ENCODE data around the gene TTC16.

DNA sequence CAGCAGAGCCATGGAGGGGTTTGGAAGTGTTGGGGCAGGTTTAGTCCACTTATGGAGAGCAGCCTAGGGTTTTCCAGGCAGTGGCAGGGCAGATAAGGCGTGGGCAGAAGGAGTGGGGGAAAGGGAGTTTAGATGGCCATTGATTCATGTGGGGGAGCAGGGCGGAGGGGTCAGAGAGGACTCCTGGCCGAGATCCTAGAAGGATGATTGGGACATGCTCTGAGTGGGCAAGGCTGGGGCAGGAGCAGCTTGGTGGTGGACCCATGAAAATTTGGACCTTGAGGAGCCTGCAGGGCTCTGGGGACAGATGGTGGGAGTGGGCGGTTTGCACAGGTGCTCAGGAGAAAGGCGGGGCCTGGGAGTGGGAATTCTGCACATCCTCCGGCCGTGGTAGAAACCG lies 37.3 kb downstream of the TTC16 start:
- TF ChIP-seq, protein P1, sequence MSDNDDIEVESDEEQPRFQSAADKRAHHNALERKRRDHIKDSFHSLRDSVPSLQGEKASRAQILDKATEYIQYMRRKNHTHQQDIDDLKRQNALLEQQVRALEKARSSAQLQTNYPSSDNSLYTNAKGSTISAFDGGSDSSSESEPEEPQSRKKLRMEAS (CRISPR knock-in tag; IDR thresholded peaks at IDR 0.05), result no peak
- TF ChIP-seq, protein P2, sequence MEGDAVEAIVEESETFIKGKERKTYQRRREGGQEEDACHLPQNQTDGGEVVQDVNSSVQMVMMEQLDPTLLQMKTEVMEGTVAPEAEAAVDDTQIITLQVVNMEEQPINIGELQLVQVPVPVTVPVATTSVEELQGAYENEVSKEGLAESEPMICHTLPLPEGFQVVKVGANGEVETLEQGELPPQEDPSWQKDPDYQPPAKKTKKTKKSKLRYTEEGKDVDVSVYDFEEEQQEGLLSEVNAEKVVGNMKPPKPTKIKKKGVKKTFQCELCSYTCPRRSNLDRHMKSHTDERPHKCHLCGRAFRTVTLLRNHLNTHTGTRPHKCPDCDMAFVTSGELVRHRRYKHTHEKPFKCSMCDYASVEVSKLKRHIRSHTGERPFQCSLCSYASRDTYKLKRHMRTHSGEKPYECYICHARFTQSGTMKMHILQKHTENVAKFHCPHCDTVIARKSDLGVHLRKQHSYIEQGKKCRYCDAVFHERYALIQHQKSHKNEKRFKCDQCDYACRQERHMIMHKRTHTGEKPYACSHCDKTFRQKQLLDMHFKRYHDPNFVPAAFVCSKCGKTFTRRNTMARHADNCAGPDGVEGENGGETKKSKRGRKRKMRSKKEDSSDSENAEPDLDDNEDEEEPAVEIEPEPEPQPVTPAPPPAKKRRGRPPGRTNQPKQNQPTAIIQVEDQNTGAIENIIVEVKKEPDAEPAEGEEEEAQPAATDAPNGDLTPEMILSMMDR (IDR thresholded peaks at IDR 0.05), result no peak
- TF ChIP-seq FOXK1 (CRISPR knock-in tag; IDR thresholded peaks at IDR 0.05) (no peak), ELF4 (CRISPR knock-in tag; IDR thresholded peaks at IDR 0.05; ENCODE audit: low read depth) (no peak), SOX15 (CRISPR knock-in tag; IDR thresholded peaks at IDR 0.05) (no peak), SP1 (CRISPR knock-in tag; conservative IDR thresholded peaks at IDR 0.05) (no peak), CBFB (CRISPR knock-in tag; IDR thresholded peaks at IDR 0.05; ENCODE audit: low read depth) (no peak), TEAD4 (CRISPR knock-in tag; IDR thresholded peaks at IDR 0.05) (no peak), ZNF121 (CRISPR knock-in tag; IDR thresholded peaks at IDR 0.05) (no peak), NR3C1 (CRISPR knock-in tag; conservative IDR thresholded peaks at IDR 0.05; ENCODE audit: low read depth) (no peak), ETV6 (CRISPR knock-in tag; IDR thresholded peaks at IDR 0.05) (no peak)
- TF ChIP-seq, protein P3, sequence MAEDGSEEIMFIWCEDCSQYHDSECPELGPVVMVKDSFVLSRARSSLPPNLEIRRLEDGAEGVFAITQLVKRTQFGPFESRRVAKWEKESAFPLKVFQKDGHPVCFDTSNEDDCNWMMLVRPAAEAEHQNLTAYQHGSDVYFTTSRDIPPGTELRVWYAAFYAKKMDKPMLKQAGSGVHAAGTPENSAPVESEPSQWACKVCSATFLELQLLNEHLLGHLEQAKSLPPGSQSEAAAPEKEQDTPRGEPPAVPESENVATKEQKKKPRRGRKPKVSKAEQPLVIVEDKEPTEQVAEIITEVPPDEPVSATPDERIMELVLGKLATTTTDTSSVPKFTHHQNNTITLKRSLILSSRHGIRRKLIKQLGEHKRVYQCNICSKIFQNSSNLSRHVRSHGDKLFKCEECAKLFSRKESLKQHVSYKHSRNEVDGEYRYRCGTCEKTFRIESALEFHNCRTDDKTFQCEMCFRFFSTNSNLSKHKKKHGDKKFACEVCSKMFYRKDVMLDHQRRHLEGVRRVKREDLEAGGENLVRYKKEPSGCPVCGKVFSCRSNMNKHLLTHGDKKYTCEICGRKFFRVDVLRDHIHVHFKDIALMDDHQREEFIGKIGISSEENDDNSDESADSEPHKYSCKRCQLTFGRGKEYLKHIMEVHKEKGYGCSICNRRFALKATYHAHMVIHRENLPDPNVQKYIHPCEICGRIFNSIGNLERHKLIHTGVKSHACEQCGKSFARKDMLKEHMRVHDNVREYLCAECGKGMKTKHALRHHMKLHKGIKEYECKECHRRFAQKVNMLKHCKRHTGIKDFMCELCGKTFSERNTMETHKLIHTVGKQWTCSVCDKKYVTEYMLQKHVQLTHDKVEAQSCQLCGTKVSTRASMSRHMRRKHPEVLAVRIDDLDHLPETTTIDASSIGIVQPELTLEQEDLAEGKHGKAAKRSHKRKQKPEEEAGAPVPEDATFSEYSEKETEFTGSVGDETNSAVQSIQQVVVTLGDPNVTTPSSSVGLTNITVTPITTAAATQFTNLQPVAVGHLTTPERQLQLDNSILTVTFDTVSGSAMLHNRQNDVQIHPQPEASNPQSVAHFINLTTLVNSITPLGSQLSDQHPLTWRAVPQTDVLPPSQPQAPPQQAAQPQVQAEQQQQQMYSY (CRISPR knock-in tag; IDR thresholded peaks at IDR 0.05), result no peak
- TF ChIP-seq, protein P4, sequence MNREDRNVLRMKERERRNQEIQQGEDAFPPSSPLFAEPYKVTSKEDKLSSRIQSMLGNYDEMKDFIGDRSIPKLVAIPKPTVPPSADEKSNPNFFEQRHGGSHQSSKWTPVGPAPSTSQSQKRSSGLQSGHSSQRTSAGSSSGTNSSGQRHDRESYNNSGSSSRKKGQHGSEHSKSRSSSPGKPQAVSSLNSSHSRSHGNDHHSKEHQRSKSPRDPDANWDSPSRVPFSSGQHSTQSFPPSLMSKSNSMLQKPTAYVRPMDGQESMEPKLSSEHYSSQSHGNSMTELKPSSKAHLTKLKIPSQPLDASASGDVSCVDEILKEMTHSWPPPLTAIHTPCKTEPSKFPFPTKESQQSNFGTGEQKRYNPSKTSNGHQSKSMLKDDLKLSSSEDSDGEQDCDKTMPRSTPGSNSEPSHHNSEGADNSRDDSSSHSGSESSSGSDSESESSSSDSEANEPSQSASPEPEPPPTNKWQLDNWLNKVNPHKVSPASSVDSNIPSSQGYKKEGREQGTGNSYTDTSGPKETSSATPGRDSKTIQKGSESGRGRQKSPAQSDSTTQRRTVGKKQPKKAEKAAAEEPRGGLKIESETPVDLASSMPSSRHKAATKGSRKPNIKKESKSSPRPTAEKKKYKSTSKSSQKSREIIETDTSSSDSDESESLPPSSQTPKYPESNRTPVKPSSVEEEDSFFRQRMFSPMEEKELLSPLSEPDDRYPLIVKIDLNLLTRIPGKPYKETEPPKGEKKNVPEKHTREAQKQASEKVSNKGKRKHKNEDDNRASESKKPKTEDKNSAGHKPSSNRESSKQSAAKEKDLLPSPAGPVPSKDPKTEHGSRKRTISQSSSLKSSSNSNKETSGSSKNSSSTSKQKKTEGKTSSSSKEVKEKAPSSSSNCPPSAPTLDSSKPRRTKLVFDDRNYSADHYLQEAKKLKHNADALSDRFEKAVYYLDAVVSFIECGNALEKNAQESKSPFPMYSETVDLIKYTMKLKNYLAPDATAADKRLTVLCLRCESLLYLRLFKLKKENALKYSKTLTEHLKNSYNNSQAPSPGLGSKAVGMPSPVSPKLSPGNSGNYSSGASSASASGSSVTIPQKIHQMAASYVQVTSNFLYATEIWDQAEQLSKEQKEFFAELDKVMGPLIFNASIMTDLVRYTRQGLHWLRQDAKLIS (CRISPR knock-in tag; IDR thresholded peaks at IDR 0.05; ENCODE audit: borderline replicate concordance), result no peak
